Endothelial cell of umbilical vein (primary cell): ENCODE results near the gene CGNL1.

Experiments
- CTCF ChIP-seq, 2 donors: IDR thresholded peaks; 1 replicate in 1 of 2; 2 replicates in 1 of 2; pipeline ENCODE4 v1.5.1; 2011; ENCODE audit warnings: low read length in 2 of 2, mild to moderate bottlenecking in 2 of 2, moderate library complexity in 2 of 2, control low read depth in 1 of 2, inconsistent platforms in 1 of 2, low read depth in 1 of 2; ENCODE audit not compliant: insufficient read depth in 1 of 2; ENCODE audit errors: extremely low read depth in 1 of 2
- EZH2 ChIP-seq: IDR thresholded peaks from 2 replicates; pipeline ENCODE4 v1.6.1; 2012; ENCODE audit warnings: borderline replicate concordance, low read depth, mild to moderate bottlenecking, moderate library complexity, low read length, inconsistent platforms; ENCODE audit not compliant: severe bottlenecking
- FOS ChIP-seq: IDR thresholded peaks from 2 replicates; pipeline ENCODE4 v1.6.1; 2011; ENCODE audit warnings: mild to moderate bottlenecking, low read length, moderate library complexity, borderline replicate concordance; ENCODE audit not compliant: insufficient read depth
- JUN ChIP-seq: IDR thresholded peaks from 2 replicates; pipeline ENCODE4 v1.6.1; 2011; ENCODE audit warnings: borderline replicate concordance, low read depth; ENCODE audit not compliant: insufficient read length, insufficient read depth
- MAX ChIP-seq: IDR thresholded peaks from 2 replicates; pipeline ENCODE4 v1.6.1; 2011; ENCODE audit not compliant: insufficient read depth, insufficient read length
- MYC ChIP-seq: IDR thresholded peaks from one replicate; pipeline ENCODE4 v1.6.1; 2011; ENCODE audit warnings: mild to moderate bottlenecking, low read depth, low read length
- POLR2A ChIP-seq: IDR thresholded peaks from 2 replicates; pipeline ENCODE4 v1.6.1; 2012; ENCODE audit warnings: low read depth, mild to moderate bottlenecking, control low read depth, low read length
- POLR2AphosphoS5 ChIP-seq: IDR thresholded peaks from 2 replicates; pipeline ENCODE4 v1.6.1; 2012; ENCODE audit warnings: low read depth, mild to moderate bottlenecking, control low read depth, low read length, moderate library complexity; ENCODE audit not compliant: insufficient read depth

GRCh38 chr15:57549935-57550334 is 173.6 kb downstream of the CGNL1 start:
- TF ChIP-seq CTCF (IDR thresholded peaks at IDR 0.05; ENCODE audit: extremely low read depth in 1 of 2, insufficient read depth in 1 of 2, low read depth in 1 of 2, low read length in 2 of 2) (no peak), POLR2A (no peak), POLR2AphosphoS5 (no peak), MAX (no peak), FOS (no peak), EZH2 (no peak), MYC (no peak), JUN (no peak)
